Measurements from ENCODE around the gene STYK1.
"Not testable (repeated sequence)": the region's sequence is repeated elsewhere in the genome, so short reads cannot be mapped to it uniquely, and the experiment has no call there.

Gene STYK1

DNA sequence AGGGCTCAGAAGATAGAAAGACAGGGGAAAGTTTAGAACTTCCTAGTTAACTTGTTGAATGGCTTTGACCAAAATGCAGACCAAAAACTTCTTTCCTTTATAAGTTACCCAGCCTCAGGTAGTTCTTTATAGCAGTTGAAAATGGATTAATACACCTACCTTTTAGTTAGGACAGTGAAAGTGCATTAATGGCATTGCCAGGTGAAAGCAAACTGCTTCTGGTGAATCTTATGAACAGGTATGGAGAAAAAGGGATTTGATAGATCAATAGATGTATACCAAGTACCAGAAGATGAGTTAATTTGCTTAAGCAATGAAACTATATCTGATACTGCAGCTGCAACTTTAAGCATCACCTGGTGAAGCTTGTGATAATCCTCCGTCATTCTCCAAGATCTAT lies 14.2 kb upstream of the STYK1 start:
- DNase-seq: no peak

DNA sequence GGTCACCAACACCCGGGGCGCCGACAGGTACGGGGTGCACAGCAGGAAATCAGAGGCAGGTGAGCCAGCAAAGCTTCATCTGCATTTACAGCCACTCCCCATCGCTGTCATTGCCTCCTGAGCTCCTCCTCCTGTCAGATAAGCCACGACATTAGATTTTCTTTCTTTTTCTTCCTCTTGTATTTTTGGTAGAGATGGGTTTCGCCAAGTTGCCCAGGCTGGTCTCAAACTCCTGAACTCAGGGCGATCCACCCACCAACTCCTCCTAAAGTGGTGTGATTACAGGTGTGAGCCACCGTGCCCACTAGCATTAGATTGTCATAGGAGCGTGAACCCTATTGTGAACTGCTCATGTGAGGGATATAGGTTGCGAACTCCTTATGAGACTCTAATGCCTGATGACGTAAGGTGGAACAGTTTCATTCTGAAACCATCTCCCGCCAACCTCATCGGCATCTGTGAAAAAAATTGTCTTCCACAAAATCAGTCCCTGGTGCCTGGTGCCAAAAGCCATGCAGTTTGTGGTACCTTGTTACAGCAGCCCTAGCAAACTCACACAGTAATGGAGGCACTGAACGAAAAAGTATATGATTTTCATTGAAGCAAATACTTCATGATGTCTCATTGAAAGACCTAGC lies 1.5 kb downstream of the STYK1 start:
- no peak for DNase-seq

DNA sequence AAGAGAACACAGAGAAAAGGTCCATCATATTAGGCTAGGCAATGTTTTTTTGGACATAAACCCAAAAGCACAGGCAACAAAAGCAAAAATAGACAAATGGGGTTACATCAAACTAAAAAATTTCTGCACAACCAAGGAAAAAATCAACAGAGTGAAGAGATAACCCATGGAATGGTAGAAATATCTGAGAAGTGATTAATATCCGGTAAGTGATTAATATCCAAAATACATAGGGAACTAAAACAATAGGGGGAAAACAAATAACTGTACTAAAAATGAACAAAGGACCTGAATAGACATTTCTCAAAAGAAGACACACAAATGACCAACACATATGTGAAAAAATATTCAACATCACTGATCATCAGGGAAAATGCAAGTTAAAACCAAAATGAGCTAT lies 4.3 kb downstream of the STYK1 start:
- DNase-seq: no peak

DNA sequence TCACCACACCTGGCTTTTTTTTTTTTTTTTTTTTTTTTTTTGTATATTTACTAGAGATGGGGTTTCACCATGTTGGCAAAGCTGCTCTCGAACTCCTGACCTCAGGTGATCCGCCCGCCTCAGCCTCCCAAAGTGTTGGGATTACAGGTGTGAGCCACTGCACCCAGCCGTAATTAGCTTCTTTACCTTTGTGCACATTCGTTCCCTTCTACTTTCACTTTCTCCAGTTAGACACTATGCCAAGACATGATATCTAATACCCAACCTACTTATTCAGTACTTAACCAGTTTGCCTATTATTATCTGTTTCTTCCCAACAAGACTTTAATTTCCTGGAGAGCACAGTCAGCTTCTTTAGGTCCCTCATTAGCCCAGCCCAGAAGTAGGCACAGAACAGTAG lies 5.3 kb downstream of the STYK1 start:
- DNase-seq: no peak

DNA sequence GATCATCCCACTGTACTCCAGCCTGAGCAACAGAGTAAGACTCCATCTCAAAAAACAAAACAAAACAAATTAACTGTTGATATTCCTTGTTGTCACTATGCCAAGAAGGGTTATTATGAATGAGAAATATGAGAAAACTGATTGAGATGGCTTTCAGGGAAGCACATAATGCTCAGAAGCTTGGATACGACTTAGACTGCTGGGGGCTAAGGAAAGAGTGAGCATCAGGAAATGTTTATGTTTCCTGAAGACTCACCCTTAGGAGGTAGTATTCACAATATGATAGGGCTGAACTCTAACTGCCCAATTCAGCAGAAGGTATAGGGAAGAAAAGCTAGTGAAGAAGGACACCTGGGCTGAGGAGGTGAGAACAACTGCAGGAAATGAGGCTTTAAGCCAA lies 6.3 kb downstream of the STYK1 start:
- no peak for DNase-seq

DNA sequence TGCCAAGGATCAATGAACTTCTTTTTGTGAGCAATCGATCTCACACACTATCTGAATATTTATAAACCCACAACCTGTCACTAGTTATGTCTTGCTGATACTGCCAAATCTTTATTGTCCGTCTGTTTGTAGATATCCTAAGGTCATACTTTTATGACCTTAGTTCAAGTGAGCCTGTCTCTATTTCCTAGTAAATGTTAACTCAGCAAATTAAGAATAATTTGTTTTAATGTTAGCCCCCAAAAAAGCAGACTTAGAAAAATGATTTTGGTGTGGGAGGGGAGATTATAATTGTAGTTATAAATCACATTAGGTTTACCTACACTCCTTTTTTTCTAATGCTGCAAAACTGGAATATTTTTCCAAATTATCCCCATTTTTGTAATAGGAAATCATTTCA lies 9.4 kb downstream of the STYK1 start:
- DNase-seq: no peak

DNA sequence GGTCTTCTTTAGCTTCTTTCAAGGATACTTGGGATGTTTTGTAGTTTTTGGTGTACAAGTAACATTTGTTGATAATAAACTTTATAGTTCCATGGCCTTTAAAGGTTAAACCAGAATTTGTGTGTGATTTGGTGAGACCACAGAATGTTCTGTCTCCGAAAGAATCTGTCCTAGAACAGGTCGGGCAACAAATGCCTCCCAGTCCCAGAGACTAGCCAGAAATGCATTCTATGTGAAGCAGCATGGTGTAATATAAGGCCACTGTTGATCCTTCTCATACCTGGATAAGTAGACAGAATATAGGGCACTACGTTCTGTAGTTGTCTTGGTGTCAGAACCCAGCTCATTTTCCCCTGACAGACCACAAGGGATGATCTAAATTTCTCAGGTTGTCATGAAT lies 10.0 kb downstream of the STYK1 start:
- no peak for DNase-seq

DNA sequence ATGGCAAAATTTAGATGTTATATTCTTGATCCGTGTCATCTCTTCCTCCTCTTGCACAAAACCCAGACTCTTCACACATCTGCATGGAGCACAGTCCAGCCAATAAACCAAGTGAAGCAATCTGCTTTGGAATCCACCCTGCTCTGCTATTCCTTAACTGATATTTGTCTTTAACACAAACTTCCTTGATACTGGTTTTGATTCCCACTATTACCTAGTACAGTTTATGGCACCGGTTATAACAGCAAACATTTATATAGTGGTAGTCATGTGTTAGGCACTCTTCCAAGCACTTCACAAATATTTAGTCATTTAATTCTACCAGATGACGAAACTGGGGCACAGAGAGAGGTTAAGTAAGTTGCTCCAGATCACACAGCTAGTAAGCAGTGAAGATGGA lies 12.5 kb downstream of the STYK1 start:
- DNase-seq: no peak

DNA sequence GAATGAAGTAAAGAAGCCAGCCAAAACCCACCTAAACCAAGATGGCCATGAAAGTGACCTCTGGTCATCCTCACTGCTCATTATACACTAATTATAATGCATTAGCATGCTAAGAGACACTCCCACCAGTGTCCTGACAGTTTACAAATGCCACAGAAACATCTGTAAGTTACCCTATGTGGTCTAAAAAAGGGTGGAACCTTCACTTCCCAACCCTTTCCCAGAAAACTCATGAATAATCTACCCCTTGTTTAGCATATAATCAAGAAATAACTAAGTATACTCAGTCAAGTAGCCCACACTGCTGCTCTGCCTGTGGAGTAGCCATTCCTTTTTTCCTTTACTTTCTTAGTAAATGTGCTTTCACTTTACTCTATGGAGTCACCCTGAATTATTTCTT lies 19.8 kb downstream of the STYK1 start:
- DNase-seq: no peak

DNA sequence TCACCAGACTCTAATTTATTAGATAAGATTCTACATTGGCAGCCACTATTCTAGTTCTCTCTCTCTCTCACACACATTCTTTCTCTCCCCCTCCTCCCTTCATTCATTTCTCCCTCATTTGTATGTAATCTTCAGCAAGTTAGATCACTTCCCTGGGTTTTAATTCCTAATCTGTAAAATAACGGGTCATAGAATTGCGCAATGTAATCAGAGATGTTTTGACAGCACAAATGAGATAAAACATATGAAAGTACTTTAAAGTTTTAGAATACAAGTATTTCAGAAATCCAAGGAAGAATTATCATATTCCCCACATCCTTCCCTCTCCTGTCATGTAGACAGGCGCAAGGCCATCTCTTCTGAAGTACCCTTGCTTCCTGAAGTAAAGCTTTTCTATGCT lies 21.7 kb downstream of the STYK1 start:
- DNase-seq: no peak

DNA sequence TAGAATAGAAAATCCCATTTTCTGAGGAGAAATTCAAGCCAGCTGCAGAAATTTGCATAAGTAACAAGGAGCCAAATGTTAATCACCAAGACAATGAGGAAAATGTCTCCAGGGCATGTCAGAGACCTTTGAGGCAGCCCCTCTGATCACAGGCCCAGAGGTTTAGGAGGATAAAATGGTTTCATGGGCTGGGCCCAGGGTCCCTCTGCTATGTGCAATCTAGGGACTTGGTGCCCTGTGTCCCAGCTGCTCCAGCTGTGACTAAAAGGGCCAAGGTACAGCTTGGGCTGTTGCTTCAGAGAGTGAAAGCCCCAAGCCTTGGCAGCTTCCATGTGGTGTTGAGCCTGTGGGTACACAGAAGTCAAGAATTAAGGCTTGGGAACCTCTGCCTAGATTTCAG lies 27.3 kb downstream of the STYK1 start:
- not testable (repeated sequence) for DNase-seq

DNA sequence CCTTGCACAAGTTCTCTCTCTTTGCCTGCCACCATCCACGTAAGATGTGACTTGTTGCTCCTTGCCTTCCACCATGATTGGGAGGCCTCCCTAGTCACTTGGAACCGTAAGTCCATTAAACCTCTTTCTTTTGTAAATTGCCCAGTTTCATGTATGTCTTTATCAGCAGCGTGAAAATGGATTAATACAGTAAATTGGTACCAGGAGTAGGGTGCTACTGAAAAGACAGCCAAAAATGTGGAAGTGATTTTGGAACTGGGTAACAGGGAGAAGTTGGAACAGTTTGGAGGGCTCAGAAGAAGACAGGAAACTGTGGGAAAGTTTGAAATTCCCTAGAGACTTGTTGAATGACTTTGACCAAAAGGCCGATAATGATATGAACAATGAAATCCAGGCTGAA lies 27.9 kb downstream of the STYK1 start:
- no peak for DNase-seq

DNA sequence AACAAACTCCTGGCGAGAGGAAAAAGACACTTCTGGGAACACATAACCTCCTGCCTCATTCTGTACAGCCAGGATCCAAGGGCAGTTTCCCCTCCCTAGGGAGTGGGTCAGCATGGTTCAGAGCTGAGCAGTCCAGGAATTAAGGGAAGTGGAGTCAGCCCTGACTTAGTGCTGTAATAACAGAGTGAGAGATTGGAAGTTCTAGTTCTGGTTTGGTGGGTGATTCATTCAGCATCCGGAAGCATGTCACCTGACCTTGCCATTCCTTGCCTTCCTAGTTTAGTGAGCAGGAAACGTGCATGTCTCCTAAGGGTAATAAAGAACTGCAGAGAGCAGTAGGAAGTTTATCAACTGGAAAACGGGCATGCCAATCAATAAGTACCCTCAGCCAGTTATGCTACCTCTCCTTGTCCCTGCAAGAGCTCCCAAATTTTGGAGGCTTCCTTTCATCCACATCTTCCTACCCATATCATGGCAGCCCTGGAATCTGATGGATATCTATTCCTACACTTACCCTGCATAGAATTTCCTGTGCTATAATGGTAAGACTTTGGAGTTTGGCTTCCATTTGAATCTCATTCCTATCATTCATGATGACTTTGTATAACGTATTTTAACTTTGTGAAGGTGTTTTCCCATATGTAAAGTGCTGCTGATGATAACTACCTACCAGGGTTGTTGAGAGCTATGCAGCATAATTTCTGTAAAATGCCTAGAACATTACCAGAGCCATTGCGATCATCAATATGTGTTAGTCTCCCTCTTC lies 31.9 kb downstream of the STYK1 start:
- no peak for DNase-seq

DNA sequence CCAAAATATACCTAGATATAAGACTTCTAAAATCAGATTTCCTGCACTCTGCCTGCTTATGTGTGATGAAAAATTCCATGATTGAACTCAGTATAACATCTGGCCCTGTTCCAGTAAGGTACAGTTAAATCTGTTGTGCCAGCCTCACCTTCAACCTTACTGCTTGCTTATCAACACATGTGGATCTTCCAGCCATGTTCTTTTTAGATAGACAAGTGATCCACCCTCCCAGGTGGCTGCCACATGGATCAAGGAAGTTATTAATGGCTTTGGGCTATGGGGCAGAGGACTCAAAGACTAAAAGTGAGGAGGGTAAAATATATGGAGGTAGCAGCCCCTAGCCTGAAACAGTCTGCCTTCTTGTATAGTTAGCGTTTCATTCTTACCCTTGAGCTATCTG lies 35.1 kb downstream of the STYK1 start:
- no peak for DNase-seq

DNA sequence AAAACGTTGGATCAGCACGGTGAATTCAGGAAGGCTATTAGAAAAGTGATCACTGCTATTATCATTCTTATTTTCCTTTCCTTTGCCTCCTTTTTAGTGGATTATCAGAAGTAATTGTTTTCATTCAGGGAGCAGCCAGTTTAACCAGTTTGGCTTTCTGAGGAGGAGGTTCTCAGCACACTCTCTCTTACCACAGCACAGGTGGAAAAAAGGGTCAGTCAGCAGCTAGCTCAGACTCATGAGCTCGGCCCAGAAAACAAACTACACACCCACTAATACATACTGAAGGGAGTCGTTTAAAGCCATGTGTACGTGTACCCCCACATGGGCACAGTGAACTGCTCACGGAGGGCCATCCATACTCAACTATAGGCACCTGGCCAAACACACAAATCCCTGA lies 37.2 kb downstream of the STYK1 start:
- DNase-seq: no peak

DNA sequence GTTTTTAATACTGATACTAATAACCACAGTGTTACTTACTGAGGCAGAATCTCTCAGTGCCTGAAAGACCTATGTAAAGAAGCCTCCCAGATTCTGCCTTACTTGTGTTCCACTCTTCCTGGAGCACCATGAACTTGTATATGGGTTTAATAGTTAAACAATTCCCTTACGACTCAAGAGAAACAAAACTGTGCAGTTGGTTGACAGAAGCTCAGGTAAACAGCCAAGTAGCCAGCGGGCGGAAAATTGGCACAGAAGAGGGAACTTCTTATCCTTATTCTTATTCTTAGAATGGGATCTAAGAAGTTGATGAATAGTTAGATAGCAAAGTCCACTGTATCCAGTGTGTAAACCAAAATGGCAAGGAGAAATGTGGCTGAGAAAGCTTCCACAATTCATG lies 37.7 kb downstream of the STYK1 start:
- DNase-seq: no peak

DNA sequence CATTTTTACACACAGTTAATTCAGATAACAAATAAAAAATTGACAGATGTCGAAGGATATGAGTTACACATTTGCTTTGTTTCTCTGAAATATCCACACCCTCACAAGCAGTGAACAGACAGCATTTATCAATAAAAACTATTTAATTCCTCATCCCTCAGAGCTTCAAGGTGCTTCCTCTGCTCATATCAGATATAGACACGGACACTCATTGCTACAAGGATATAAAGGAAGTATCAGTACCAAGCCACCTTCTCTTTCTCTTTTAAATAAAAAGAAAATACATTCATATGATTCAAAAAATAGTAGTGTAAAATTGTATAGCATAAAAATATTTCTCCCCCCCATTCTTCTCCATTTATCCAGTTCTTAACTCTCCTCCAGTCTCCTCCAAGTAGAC lies 38.5 kb downstream of the STYK1 start:
- no peak for DNase-seq

DNA sequence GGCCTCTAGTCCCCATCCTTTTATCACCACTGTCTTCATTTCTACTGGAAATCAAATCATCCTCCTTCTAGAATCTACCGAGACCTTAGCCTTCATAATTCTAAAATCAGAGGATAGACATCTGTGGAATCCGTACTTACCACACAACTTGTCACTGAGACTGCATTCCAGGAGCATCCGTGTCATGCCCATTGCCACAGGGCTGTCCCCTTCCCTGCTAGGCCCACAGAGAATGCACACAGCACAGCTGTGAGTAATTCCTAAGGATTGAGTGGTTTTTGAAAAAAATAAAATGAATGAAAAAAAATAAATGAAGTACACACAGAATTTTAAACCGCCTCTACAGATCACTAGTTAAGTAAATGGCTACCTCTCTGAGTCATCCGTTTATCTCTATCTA lies 39.4 kb downstream of the STYK1 start:
- no peak for DNase-seq

DNA sequence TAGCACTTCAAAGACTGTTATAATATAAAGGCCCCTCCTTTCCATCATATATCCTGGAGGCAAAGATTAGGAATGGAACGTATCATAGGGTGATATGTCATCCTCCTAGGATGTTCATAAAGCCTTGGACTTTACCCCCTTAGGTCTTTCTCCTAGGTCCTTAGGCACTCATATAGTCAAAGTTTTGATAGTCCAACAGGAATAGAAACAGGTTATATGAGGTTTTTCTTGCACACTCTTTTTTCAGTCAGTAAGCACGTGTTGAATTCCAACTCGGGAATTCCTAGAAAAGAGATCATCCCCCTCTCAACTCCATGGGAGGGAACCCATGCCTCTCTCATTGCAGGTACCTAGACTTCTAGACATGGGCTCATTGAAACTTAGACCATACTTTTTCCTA lies 40.3 kb downstream of the STYK1 start:
- DNase-seq: no peak

DNA sequence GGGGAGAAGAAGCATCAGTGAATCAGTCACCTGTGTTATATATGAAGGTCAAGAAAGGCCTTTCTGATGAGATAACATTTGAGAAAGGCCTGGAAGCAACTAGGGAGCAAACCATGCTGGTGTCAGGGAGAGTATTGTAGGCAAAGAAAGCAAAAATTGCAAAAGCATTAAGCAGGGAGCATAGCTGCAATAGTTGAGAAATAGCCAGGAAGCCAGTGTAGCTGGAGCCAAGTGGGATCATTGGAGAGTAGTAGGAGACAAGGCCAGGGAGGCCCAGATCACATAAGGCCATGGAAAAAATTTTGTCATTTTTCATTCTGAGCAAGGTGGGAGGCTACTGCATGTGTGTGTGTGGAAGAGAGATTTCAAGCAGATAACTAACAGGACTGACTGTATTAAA lies 41.6 kb downstream of the STYK1 start:
- no peak for DNase-seq

DNA sequence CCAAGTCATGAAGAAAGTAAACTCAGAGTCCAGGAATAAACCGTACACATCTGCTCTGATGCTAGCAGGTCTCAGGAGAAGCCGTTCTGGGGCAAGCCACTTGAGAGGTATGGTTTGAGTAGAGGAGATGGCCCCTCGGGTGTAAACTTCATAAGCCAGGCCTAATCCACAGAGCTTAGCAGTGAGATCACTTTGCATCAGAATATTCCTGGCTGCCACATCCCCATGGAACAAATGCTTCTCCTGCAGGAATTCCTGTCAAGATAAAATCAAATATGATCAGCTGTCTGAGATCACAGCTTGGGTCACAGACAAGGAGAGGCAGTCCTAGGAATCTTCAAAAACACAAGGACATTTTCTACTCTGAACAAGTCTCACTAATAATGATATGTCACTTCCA lies 49.2 kb downstream of the STYK1 start:
- DNase-seq: no peak

DNA sequence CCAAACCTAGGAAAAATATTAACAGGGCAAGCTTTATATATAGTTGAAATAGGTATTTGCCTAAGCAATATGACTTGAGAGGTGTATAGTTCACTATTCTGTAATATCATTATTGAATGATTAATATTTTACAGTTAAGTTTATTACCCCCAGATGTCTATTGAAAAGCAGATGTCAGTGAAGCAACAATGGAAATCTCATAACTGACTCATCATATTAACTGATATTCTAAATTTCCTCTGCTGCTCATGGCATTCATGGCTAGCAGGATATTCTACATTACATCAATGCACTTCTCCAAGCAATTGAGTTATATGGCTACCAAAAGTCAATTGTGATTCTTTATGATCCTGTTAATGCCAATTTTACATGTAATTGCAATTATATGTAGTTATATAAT lies 50.7 kb downstream of the STYK1 start:
- DNase-seq: no peak

DNA sequence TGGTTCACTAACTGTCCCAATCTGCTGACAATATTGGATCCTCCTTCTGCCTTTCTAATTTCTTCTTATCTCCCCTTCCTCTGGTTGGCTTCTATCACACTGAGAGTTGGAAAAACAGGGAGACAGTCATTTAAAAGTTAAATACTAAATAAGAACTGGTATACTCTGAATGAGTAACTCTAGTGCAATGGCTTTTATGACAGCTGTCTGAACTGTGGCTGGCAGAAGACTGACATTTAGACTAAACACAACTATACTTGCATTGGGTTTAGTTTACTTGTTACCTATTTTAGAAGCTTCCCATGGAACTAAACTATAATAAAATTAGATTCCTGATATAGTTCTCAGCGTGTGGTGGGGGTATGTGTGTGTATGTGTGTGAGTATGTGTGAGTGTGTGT lies 52.6 kb downstream of the STYK1 start:
- no peak for DNase-seq

DNA sequence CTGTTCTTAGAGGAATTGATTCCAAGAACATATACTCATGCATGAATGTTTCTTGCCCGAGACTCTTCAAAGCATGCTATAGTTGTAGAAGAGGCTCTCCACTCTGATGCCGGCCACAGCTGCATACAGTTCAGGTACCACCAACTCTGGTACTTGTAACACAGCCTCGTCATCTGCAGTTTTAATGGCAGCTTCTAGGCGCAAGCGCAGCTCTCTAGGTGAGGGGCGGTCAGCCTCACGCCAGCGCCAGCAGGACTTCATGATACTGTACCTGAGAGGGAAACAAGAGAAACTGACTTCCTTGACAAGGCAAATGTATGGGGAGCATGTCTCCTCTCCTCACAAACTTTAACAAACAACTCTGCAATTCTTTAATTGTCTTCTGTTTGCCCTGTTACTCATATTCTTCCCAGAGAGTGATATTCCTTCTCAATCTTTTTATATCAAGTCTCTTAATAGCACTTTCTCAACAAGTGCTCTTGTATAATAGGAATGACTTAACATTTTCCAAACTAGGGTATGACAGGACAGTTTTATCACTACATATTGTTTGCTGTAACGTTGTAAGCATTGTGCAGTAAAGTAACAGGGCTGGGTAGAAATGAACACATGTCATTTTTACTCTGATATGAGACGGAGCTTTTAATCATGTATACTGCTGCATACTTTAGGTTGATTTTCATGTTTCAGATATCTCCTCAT lies 53.6 kb downstream of the STYK1 start:
- DNase-seq: no peak

Data from inflammatory macrophage (primary cell).